Islet of Langerhans (tissue), 1 donor: ENCODE results near the gene PLOD1.

Source experiments
- FAIRE-seq: peaks from one replicate; lab custom pipeline; 2011; peaks lifted over from hg19 to GRCh38; lab: Jason Lieb, UNC

The PLOD1 gene

DNA sequence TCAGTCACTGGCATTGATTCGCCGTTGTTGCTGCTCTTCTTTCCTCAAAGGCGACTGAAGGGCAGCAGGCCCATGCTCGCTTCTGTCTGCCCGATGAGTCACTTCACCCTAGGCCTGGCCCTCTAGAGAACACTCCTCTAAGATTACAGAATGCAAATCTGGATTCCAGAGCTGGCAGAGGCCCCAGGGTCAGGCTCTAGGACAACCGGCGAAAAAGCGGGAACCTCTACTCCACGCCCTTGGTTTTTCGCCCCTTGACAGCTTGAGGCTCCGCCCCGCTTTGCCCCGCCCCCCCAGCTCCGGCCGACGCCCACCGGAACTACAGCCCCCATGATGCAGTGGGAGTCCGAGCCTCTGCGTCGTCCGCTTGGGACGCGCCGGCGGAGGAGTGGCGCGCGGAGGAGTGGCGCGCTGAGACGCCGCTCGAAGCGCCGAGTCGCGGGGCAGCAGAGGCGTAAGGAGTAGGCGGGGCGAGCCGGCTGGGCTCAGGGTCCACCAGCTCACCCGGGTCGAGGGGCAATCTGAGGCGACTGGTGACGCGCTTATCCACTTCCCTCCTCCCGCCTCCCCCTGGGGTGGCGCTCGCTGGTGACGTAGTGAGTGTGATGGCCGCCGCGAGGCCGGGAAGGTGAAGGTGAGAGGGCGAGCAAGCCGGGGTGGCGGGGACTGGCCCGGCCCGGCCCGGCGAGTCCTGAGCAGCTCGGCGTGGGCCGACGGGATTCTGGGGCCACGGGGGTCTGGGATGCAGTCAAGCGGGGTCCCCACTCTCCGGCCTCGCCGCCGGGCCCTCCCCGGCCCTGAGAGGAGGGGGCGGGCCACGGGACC is 45.5 kb downstream of the PLOD1 start, which contains the start of gene MFN2:
Gene MFN2, plus strand, starts transcription at position 594 of the 825 bp plus-strand sequence. CDS start 8,725 bp downstream, outside the sequence.
- no peak for FAIRE-seq

DNA sequence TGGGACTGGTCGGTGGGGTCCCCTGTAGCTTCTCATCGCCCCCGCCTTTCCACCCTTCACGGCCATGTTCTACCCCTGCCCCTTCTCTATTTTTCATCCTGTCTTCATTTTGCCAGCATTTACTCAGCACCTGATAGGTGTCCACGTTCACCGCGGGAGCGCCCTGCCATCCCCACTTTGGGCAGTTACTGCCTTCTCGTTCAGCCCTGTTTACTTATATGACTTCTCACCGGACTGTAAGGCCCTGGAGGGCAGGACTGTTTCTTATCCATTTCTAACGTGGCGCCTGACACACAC is 46.1 kb downstream of the PLOD1 start:
- no peak for FAIRE-seq

DNA sequence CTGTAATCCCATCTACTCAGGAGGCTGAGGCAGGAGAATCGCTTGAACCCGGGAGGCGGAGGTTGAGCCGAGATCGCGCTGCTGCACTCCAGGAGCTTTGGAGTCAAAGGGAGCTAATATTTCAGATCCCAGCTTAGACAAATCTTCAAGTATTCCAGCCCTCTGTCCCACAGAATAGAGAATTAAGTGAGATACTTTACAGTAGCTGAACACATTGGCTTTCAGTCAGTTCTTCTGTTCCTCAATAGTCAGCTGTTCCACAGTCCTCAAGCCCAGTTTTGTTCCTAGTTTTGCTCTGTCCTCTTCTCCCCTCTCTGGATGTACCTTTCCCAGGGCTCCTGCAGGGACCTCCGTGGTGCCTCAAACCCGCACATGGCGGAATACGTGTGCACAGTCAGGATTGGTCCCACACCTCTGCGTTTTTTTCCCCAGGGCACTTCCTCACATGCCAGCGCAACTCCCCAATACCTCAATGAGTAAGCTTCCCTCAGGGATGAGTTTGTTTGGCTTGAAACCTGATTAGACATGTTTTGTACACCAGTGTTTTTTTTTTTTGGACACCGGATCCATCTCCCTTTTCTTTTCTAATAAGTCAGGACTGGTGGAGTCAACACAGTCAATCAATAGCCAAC is 47.0 kb downstream of the PLOD1 start:
- FAIRE-seq = no peak

DNA sequence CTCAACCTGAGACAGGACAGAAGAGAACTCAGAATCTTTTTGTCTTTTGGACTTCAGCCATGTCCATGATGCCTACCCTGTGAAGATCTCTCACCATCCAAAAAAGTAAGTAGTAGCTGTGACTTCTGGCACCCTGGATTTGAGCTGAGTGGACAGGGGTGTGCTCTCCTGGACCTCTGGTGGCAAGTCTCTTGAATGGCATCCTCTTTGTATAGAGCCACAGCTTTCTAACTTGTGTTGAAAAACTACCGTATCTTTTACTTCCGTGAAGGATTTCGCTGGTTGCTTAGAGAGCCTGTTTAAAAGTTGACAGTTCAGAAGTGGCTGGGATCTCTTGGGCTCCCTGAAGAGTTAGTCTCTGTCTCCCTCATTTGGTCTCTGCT is 47.5 kb downstream of the PLOD1 start:
- no peak for FAIRE-seq

DNA sequence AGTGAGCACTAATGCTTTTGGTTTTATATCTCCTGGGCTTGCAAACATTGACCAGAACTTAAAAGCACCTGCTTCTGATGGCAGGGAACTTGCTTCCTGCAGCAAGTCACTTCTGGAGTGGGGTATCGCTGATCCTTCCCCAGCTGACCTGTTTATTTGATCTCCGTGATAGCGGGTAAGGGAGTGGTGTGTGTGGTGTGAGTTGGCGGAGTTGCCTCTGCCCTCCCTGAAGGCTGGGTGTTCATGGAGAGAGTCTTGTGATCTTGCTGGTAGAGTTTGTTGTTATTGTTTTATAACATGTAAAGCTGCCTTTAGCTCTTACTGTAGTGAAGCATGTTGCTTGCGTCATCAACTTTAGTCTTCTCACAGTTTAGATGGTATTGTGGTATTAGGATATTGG is 49.6 kb downstream of the PLOD1 start:
- FAIRE-seq = no peak

DNA sequence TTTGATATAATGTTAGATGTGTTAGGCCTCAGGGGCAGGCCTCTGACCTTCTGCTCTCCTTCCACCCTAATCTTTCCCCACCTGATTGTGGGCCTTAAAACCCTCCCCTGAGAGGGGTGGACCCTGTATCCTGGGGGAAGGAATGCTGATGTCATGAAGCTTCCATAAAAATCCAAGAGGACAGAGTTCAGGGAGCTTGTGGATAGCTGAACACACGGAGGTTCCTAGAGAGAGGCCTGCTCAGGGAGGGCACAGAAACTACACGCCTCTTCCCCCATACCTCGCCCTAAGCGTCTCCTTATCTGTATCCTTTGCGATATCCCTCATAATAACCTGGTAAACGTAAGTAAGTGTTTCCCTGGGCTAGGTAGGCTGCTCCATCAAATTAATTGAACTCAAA is 50.1 kb downstream of the PLOD1 start:
- FAIRE-seq = no peak

DNA sequence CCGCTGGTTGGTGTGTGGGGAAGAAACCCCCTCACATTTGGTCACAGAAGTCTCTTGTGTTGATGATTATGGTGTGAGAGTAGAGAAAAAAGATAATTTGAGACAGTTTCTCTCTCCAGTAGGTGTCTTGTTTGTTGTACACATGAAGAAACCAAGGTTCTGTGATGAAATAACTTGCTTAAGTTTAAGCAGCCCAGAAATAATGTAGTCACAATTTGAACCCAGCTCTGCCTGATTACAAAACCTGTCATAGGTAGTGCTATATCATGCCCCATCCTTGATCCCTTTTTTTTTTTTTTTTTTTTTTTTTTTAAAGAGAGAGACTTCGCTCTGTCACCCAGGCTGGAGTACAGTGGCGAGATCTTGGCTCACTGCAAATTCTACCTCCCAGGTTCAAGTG is 50.7 kb downstream of the PLOD1 start:
- FAIRE-seq = no peak

DNA sequence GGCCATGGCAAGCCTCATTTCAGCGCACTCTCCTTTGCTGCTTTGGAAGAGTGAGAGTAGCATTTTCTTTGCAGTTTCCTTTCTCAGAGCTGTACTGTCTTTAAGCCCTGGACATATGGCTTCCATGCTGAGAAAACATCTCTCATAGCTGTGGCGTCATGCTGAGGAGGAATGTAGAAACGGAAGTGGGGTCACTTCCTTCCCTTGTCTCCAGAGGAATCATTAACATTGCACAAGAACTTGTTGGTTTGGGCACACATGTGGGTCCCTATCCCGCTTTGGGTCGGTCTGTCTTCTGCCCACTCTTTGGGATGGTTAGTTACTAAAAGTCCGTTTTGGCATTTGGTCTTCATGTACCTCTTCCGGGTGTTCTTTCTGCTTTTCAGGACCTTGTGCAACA is 51.3 kb downstream of the PLOD1 start:
- FAIRE-seq = no peak

DNA sequence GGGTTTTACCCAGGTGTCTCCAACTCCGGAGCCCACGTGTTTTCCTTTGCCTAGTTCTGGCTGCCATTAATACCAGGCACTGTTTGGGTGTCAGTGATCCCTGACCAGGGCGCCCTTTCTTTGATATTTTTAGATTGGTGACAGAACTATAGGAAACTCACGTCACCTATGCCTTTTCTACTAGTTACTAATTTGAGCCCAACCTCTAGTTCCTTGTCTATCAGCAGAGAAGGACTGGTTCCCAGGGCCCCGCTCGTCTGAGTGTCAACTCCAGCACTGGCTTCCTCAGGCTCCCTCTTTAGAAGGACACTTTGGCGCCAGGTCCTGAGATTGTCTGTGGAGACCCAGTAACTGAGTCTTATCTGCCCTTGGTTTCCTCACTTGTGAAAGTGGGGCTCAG is 55.2 kb downstream of the PLOD1 start:
- no peak for FAIRE-seq

DNA sequence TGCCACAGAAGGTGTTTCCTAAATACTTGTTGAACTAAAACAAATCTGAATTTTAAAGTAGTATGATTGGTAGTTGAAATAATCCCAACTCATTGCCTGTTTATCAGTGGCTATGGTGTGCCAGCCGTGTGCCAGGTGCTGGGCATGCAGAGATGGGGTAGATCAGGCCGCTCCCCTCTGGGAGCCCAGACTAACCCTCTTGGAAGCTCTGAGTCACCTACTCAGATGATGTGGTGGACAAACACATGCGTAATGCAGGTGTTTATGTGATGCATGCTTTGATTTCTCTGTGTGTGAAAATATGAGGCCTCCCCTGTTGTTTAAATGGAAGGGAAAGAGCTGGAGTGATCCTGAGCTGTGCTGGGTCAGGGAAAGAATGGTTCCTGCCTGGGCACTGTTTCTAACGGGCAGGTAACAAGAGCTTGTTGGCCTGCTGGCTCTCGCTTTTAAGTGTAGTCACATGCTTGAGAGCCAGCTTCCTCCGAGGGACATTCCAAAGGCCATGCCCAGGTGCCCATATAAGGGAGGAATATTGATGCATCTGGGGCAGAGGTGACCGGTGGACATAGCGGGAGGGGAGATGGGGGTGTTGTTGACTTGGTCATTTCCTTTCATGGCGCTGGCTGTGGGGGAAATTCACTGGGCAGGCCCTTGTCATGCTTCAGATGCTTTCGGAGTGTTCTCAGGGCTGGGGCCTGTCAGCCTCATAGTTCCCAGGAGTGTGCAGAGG is 56.0 kb downstream of the PLOD1 start:
- FAIRE-seq = no peak

DNA sequence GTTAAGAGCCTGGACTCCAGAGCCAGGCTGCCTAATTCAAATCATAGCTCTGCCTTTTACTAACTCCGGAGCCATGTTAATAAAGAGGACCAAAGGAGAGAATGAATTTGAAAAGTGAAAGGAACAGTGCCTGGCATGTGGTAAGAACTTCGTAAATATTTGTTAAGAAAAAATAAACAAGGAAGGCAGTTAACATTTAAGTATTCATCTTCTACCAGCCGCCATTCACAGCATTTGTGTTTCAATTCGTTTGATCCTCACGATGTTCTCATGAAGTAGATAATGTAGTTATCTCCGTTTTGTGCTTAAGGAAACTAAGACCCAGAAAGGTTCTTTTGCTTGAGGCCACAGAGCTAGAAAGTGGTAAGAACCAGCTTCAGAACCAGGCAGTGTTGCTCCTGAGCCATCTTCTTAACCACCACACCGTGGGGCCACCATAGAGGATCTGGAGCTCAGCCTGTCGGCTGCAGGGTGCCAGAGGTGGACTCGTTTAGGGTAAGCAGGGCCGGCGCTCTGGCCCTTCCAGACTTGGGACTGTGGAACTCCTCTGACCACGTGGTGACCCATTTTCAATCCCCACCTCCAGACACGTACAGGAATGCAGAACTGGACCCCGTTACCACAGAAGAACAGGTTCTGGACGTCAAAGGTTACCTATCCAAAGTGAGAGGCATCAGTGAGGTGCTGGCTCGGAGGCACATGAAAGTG is 57.6 kb downstream of the PLOD1 start:
- no peak for FAIRE-seq

DNA sequence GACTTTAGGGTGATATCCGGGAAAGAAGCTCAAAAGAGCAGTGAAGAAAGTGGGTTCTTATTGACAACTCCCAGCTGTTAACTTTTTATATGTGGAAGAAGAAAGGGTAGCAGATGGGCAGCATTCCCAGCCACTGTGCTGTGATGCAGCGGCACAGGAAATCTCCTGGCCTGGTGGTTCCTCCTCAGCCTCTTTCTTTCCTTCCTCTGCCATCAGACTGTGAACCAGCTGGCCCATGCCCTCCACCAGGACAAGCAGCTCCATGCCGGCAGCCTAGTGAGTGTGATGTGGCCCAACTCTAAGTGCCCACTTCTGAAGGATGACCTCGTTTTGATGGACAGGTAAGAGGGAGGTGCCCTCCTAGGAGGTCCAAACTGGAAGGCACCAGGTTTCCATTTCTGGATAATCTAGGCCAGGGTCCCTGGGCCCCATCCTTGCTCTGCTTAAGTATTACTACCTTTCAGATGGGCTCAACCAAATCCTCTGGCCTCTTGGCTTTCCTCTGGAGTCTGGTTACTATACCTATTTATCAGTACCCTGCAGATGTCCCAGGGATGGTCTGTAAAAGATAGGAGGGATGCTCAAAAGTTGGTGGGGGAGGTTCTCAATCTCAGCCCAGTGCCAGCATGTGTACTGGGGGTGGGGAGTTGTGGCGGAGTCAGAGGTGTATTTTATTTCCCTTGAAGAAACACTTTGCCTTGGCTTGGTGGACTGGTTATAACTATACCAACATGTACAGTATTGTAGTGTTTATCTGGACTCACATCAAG is 62.7 kb downstream of the PLOD1 start:
- FAIRE-seq = no peak

DNA sequence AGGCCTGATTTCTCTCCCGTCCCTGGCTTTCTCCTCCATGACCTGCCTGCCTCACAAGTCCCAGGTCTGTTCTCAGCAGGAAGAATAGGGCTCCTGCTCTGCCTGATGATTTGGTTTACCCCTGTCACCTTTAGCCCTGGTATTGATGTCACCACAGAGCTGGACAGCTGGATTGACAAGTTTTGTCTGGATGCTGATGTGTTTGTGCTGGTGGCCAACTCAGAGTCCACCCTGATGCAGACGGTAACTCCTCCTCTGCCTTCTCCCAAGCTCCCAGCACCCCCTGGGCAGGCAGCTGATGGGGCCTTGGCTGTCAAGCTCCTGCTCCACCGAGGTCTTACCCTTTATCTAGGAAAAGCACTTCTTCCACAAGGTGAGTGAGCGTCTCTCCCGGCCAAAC is 64.1 kb downstream of the PLOD1 start:
- no peak for FAIRE-seq

DNA sequence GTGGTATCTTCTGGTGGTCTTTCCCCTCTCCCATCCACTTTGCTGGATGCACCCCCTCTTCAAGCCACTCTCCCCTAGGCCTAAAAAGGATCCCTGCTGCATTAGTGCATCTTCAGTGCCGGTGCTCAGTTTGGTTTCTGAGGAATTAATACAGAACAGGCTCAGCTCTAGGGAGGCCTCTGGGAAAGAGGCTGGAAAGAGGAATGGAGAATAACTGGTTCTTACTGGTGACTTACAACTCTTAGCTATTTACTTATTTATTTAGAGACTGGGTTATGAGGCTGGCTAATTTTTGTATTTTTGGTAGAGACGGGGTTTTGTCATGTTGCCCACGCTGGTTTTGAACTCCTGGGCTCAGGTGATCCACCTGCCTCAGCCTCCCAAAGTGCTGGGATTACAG is 64.7 kb downstream of the PLOD1 start:
- FAIRE-seq = no peak

DNA sequence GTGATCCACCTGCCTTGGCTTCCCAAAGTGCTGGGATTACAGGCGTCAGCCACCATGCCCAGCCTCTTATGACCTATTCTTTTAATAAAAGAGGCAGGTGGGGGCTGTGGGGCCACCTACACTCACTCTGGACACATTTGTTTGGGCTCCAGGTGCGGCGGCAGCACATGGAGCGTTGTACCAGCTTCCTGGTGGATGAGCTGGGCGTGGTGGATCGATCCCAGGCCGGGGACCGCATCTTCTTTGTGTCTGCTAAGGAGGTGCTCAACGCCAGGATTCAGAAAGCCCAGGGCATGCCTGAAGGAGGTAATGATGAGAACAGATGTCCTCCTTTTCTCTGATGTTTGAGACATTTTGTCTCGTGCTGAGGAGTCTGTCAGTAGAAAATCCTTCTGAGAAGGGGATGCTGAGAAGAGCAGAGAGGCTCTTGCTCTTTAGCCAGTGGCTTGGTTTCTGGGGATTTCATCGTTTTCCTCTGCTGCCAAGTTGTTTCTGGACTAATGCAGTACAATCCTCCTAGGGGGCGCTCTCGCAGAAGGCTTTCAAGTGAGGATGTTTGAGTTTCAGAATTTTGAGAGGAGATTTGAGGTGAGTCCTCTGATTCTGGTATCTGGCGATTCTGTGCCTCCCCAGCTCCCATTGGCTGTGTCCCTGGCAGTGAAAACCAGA is 66.9 kb downstream of the PLOD1 start:
- no peak for FAIRE-seq

DNA sequence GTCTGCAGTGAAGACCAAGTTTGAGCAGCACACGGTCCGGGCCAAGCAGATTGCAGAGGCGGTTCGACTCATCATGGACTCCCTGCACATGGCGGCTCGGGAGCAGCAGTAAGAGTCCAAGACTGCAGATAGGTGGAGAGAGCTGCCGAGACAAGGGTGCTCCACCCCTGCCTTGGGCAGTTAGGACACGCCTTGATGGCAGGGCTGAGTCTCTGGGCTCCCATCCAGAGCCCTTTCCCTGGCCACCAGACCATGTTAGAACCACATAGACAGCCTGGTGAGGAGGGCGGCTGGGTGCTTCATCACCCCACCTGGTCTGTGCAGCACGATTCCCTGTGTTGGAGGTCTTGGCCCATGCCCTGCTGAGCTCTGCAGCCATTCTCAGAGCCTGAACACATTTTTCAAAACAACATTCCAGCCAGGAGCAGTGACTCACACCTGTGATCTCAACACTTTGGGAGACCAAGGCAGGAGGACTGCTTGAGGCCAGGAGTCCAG is 67.5 kb downstream of the PLOD1 start:
- no peak for FAIRE-seq

DNA sequence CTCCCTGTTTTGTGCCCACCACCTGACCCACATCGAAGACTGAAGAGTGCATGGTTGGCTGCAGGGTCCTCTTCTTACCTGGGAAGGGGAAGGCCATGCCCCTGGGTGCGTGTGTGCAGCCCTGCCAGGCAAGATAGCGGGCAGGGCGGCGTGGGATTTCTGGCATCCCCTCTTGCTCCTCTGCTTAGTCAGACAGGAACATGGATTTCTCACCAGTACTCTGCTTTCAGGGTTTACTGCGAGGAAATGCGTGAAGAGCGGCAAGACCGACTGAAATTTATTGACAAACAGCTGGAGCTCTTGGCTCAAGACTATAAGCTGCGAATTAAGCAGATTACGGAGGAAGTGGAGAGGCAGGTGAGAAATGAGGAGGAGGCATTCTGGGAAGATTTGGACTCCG is 69.2 kb downstream of the PLOD1 start:
- FAIRE-seq = no peak

DNA sequence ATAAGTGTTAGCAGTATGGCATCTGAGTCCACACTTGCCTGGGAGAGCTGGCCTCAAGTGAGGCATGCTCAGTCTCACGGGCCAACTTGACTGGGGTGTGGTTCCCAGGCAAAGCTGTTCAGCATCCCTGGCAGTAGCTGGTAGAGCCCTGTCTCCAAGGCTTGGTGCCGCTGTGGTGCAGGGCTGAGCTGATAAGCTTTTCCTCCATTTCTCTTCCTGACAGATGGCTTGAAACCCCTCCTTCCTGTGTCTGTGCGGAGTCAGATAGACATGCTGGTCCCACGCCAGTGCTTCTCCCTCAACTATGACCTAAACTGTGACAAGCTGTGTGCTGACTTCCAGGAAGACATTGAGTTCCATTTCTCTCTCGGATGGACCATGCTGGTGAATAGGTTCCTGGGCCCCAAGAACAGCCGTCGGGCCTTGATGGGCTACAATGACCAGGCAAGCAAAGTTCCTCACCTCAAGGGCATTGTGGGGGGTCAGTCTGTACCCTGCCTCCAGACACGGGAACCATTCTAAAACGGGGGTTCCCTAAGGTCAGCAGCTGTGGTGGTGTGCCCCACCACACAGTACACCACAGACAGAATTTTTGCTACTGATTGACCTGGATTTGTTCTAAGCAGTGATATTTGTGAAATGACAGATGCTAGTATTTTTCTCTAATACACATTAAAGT is 71.1 kb downstream of the PLOD1 start:
- FAIRE-seq = no peak

DNA sequence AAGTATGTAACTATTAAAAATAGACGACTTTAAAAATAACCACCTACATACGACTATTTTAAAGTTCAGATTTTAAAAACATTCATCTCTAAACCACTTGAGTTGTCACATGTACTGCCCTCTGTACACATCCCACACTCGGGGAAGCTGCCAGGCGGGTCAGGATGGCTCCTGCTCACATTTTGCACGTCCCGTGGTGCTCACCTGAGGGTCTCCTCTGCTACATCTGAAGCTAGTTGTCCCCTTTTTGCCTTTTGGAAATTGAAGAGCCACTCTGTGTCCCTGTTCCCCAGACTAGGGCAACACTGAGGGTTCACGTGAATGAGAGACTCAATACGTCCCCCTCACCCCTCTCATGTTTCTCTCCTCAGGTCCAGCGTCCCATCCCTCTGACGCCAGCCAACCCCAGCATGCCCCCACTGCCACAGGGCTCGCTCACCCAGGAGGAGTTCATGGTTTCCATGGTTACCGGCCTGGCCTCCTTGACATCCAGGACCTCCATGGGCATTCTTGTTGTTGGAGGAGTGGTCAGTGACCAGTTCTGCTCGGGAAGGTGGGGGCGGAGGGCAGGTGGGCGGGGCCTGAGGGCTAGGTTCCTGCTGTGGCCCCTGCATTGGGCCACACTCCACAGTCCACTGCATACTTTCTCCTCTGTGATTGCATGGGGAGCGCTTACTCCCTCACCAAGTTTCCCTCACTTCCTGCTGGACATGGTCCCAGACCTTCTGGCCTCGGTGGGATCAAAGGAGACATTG is 71.8 kb downstream of the PLOD1 start:
- no peak for FAIRE-seq

DNA sequence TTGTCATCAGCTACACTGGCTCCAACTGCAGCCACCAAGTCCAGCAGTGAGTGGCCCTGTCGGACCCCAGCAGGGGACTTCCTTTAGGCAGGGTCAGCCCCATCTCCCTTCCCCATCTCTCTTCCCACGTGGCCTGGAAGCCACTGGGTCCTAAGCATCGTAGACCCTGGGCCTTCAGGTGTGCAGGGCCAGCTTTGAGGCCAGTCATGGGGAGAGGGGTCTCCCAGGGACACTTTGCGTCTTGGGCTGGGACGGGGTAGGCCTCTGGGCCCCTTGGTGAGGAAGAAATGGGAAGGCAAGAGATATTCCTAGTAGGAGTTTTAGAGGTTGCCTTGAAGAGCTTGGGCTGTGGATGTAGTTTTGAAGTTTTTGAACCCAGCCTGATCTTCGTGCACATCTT is 72.7 kb downstream of the PLOD1 start:
- no peak for FAIRE-seq
